ENCODE measurements around the gene KRTAP22-2.

KRTAP22-2 gene

GRCh38 chr21:30563630-30564029 lies 26.6 kb downstream of the KRTAP22-2 start:
- no peak for DNase-seq (ENCODE audit: low read depth in 1 of 2, low spot score in 1 of 2)

GRCh38 chr21:30563072-30563471 lies 27.1 kb downstream of the KRTAP22-2 start:
- DNase-seq (ENCODE audit: low read depth in 1 of 2, low spot score in 1 of 2): no peak

GRCh38 chr21:30561957-30562356 lies 28.2 kb downstream of the KRTAP22-2 start:
- DNase-seq (ENCODE audit: low read depth in 1 of 2, low spot score in 1 of 2): no peak

GRCh38 chr21:30561264-30561895 lies 28.8 kb downstream of the KRTAP22-2 start, which contains the start of gene KRTAP19-7:
Gene KRTAP19-7 (minus strand): TSS chr21:30561314. CDS start chr21:30561289, 25 bp downstream.
- DNase-seq (ENCODE audit: low read depth in 1 of 2, low spot score in 1 of 2): no peak

- no peak for DNase-seq (ENCODE audit: low read depth in 1 of 2, low spot score in 1 of 2)
Observed at GRCh38 chr21:30555095-30555494, 35.1 kb downstream of the KRTAP22-2 start.

GRCh38 chr21:30552782-30553181 lies 37.4 kb downstream of the KRTAP22-2 start:
- DNase-seq (ENCODE audit: low read depth in 1 of 2, low spot score in 1 of 2): no peak

- DNase-seq (ENCODE audit: low read depth in 1 of 2, low spot score in 1 of 2): no peak
Observed at GRCh38 chr21:30541764-30542163, 48.4 kb downstream of the KRTAP22-2 start, which contains the start of gene KRTAP19-6. Gene KRTAP19-6 (minus strand): TSS chr21:30541864. CDS start chr21:30541833, 31 bp downstream.

Measured in stimulated activated CD4-positive, alpha-beta T cell treated with anti-CD3 and anti-CD28 coated beads, Interleukin-15, amount 100 ng/mL, for 1 hour (primary cell).